NCI-H526 (cell line): ENCODE measurements around the gene INTS15.
"Not testable (repeated sequence)": the region's sequence is repeated elsewhere in the genome, so short reads cannot be mapped to it uniquely, and the experiment has no call there.

ENCODE experiments used
- DNase-seq, 2 experiments: peaks; one replicate each; lab custom pipeline; 2025; lab: John Stamatoyannopoulos, UW

The INTS15 gene

DNA sequence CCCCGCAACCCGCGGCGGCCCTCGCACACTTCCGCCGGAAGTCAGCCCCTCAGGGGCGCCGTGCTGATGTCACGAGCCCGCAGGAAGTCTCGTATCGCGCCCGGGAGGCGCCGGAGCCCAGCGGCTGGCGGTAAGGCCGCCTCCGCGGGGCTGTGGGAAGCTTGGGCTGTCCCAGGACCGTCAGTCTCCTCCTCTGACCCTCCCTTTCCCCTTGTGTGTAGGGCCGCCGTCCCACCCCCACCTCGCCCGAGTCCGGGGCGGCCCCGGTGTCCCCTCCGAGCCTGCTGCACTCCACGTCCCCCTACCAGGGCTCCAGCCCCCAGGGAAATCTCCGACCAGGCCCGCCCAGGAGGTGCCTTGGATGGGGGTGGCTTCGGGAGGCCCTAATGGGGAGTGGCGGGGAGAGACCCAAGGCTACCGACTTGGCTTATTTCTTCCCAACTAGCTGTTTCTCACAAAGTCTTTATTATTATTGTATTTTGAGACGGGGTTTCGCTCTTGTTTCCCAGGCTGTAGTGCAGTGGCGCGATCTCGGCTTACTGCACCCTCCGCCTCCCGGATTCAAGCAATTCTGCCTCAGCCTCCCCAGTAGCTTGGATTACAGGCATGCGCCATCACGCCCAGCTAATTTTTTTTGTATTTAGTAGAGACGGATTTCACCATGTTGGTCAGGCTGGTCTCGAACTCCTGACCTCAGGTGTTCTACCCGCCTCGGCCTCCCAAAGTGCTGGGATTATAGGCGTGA, 12.3 kb upstream of the INTS15 start, which contains the start of gene ZDHHC4:
ZDHHC4 (plus strand) TSS at position 86 of the 745 bp plus-strand sequence. CDS start 3,108 bp downstream, outside the sequence.
- DNase-seq = peak; percentile 75 to 95

DNA sequence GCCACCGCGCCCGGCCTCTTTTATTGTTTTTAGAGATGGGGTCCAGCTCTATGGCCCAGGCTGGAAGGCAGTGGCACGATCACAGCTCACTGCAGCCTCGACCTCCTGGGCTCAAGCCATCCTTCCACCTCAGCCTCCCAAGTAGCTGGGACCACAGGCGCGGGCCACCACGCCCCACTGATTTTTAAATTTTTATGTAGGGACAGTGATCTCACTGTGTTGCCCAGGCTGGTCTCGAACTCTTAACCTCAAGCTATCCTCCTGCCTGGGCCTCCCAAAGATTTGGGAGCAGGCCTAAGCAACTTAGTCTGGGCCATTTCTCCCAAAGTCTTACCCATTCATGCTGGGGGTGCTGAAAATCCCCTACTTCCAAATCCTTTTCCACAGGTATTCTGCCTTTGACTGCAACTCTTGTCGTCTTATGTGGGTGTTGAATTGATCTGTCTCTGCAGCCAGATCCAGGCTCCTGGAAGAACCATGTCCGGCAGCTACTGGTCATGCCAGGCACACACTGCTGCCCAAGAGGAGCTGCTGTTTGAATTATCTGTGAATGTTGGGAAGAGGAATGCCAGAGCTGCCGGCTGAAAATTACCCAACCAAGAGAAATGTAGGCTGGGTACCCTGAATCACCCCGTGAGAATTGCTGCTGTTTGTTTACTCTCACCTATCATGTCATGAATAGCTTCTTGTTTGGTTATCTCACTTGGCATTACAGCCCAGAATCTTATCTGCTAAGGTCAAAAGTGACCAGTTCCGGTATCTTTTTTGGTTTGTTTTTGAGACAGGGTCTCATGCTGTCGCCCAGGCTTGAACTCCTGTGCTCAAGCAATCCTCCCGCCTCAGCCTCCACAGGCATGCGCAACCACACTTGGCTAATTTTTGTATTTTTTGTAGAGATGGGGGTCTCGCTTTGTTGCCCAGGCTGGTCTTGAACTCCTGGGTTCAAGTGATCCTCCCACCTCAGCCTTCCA, 11.4 kb upstream of the INTS15 start:
- DNase-seq = no peak

DNA sequence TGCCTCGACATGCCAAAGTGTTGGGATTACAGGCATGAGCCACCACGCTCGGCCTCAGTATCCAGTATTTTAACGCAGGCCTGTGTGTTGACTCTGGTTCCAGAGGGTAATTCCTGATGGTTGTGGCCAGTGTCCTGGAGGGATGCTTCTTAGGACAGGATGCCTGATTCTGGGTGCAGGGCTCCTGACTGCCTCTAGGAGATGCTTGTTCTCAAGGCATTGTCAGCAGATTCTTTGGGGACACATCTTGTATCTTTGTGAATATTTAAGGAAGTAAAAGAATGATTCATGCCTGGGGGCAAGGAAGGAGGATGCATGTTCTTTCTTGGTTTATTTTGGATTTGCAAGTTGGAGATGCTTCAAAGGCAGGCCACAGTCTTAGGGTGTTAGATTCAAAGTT, 10.4 kb upstream of the INTS15 start:
- no peak for DNase-seq

DNA sequence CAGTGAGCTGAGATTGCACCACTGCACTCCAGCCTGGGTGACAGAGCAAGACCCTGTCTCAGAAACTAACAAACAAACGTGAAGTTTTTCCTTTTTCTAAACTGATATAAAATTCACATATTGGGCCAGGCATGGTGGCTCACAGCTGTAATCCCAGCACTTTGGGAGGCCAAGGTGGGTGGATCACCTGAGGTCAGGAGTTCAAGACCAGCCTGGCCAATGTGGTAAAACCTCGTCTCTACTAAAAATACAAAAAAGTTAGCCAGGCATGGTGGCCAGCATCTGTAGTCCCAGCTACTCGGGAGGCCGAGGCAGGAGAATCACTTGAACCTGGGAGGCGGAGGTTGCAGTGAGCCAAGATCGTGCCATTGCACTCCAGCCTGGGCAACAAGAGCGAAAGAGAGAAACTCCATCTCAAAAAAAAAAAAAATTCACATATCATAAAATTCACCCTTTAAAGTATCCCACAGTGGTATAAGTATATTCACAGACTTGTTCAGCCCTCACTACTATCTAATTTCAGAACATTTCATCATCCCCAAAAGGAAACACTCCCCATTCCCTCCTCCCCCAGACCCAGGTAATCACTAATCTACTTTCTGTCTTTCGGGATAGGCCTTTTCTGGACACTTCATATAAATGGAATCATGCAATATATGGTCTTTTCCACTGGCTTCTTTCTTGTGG, 3.9 kb upstream of the INTS15 start:
- not testable (repeated sequence) for DNase-seq

DNA sequence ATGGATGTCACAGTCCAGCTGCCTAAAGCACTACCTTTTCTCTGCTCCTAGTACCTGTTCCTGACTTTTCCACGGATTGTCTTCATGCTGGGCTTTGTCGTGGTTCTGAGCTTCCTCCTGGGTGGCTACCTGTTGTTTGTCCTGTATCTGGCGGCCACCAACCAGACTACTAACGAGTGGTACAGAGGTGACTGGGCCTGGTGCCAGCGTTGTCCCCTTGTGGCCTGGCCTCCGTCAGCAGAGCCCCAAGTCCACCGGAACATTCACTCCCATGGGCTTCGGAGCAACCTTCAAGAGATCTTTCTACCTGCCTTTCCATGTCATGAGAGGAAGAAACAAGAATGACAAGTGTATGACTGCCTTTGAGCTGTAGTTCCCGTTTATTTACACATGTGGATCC, 1.3 kb upstream of the INTS15 start:
- no peak for DNase-seq

DNA sequence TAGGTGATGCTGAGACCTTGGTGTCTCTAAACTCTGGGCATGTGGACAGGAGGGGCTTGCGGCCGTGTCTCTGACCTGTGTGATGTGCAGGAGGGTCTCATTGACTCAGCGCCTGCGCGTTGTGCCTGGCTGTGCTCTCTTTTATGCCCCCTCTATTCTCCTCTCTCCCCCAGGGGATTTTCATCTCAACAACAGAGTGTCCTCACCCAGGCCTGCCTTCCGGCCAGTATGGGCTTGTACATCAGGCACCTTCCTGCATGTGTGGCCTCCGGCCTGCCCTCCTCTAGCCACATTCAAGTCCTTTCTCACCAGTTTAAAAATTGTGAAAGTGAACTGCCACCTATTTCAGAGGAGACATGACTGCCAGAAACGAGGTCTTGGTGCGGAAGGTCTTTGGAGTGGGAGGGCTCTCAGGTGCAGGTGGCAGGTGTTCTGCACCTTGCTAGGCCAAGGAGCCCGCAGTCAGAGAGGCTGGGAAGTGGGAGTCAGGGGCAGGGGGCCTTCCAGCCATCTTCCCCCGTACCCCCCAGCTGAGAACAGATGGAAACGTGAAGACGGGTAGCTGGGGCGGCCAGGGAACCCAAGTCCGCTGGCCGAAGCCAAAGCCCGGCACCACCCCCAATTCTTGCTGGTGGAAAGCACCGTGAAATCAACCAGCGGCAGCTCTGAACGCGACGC, 531 bp upstream of the INTS15 start:
- no peak for DNase-seq

DNA sequence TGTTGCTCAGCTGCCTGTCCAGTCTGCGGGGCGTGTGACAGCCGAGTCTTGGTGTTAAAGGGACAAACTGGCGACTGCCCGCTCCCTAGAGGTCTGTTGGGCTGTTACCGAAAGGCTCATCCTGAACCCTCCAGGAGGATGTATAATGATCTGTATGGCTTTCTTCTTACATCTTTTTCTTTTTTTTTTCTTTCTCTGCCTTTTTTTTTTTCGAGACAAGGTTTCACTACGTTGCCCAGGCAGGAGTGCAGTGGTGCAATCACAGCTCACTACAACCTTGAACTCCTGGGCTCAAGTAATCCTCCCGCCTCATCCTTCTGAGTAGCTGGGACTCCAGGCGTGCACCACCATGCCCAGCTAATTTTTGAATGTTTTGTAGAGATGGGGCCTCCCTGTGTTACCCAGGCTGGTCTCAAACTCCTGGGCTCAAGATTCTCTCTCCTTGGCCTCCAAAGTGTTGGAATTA, 857 bp downstream of the INTS15 start:
- no peak for DNase-seq

DNA sequence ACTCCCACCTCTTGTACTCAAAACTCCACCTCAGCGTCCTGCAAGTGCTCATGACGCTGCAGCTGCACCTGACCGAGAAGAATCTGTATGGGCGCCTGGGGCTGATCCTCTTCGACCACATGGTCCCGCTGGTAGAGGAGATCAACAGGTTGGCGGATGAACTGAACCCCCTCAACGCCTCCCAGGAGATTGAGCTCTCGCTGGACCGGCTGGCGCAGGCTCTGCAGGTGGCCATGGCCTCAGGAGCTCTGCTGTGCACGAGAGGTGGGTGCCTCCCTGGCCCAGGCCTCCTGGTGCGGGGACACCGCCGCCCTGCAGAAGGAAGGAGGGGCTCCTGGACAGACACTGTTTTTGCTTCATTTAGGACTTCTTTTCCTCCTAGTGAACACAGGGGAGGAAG, 10.3 kb downstream of the INTS15 start:
- no peak for DNase-seq

DNA sequence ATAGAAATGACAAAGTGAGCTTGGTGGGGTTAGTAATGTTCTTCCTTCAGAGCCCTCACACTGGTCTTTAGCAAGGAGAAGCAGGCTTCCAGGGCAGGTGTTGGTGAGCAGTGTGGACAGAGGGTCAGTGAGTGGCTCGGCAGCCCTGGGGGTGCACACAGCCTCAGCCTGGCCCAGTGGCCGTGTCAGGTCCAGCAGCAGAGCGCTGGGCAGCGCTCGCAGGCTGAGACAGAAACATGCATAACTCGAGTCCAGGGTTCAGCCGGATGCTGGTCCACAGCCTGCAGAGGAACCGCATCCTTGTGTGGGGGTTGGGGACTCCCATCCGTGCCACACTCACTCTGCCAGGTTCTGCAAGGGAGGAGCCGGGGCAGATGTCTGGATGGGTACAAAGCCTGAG, 14.6 kb downstream of the INTS15 start:
- no peak for DNase-seq

DNA sequence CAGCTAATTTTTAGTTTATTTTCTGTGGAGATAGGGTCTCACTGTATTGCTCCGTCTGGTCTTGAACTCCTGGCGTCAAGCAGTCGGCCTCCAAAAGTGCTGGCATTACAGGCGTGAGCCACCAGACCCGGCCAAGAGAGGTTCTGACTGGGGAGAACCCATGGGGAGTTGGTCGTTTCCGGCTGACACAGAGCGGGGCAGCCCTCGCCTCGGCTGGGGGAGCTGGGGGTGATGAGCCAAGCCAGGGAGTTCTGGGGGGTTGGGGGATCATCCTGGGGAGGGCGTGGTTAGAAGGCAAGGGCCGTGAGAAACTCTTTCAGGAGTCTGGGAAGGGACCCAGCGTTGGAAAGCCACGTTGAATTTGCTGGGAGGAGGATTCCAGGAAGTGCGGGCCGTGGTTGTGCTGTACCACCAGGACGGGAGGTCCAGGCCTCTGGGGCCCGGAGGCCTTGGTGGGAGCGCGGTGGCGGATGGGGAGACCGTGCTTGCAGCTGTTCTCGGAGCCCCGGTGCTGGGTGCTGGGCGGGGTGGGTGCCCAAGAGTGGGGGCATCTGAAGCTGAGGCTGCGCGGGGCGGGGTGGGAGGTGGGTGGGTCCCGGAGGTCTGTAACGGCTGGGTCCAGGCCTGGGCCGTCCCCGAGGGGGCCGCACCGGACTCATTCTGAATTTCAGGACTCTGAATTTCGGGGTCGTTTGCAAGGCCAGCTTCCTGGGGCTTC, 17.2 kb downstream of the INTS15 start:
- DNase-seq = no peak

DNA sequence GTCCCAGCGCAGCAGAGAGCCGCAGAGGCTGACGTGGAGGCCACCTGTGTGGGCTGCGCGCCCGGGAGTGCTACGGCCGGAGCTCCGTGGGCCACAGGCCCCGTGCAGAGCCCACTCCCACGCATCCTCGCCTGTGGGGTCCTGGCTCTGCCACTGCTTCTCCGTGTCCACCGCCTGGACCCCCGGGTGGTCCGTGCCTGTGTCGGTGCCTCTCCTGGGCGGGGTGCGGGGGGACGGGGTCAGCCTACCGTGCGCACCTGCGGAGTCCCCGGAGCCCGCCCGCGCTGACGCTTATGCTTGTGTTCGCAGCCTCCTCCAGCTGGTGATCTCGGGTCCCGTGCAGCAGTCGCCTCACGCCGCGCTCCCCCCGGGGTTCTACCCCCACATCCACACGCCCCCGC, 17.8 kb downstream of the INTS15 start:
- no peak for DNase-seq

DNA sequence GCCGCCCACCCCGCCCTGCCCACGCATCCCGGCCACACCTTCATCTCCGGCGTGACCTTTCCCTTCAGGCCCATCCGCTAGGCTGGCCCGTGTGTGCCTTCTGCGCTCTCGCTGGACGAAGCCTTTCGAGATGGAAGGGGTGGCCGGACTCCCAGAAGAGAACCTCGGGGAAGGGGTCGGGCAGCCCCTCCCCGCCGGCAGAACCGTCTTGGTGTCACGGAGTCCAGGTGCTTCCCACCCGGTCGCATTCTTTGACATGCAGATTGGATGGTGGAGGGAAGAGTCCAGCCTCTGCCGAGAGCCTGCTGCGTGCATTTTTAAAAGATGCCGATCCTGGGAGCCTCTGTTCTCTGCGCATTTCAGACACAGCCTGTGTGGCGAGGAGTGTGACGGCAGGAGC, 18.3 kb downstream of the INTS15 start:
- no peak for DNase-seq

DNA sequence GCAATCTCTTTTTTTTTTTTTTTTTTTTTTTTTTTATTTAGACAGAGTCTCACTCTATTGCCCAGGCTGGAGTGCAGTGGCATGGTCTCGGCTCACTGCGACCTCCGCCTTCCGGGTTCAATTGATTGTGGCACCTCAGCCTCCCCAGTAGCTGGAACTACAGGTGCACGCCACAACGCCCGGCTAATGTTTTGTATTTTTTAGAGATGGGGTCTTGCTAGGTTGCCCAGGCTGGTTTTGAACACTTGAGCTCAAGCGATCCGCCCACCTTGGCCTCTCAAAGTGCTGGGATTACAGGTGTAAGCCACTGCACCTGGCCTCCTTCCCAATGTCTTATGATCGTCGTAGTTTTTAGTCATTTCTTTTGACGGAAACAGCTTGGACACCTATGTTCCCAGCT, 19.0 kb downstream of the INTS15 start:
- DNase-seq = no peak

DNA sequence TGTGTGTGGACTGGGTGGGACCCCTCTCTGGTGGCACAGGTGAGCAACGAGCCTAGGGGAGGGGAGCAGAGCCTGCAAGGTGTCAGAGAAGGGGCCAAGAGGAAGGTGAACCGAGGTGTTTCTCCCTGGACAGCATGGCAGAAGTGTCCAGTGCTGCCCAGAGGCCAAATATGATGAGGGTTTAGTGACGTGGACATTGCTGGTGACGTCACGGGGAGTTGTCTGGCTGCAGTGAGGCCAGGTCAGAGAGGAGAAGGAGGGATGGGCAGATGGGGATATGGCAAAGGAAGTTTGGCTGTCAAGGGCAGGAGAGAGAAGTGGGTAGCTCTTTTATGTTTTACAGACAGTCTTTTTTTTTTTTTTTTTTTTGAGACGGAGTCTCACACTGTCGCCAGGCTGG, 23.0 kb downstream of the INTS15 start:
- DNase-seq = no peak

DNA sequence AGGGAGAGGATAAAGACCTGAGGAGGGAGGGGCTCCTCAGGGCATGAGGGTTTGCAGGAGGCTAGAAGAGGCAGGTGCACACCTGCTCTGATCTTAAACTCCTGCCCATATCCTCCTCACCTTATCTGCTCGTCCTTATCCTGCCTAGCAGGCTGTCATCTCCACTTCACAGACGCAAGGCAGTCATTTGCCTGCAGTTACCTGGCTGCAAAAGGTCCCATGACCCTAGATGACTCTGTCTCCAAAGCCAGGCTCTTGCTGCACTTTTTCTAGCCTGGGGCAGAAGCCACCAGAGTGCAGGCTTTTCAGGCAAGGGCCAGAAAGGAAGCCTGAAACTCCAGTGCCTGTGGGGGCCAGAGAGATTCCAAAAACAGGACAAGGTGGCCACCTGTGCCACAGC, 23.9 kb downstream of the INTS15 start:
- DNase-seq = peak in 1 of 2 experiments; percentile 11

DNA sequence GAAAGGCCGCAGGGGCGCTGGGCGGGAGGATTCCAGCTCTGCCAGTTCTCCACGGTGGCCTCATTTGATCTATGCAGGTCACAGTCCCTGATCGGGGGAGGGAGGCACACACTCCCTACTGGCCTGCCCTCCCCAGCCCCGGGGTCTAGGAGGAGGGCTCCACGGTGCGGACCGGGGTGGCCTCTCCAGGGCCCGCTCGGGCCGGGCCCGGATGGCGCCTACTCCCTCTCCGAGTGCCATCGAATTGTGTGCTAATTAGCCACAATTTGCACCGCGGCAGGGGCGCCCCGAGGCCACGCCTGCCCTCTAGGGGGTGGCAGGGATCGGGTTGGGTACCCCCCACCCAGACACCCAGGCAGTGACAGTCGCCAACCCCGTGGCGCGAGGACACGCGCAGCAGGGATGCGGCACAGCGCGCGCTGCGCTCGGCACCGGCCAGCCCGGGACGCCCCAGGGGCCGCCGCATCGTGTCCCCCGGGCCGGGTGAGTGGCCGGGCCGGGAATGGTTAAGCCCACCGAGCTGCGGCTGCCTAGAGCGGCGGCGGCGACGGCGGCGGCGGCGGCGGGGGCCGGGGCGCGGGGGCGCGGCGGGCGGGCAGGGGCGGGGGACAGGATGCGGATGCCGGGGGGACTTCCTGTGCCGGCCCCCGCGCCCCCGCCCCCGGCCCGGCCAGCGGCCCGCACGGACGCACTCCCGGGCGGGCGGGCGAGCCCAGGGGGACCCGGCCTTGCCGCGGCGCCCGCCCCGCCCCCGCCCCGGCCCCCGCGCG, 25.3 kb downstream of the INTS15 start, which contains the start of gene ZNF853:
ZNF853 (plus strand) TSS at position 658 of the 770 bp plus-strand sequence. CDS start 565 bp downstream, outside the sequence.
- peak in 1 of 2 experiments; percentile 57 for DNase-seq

DNA sequence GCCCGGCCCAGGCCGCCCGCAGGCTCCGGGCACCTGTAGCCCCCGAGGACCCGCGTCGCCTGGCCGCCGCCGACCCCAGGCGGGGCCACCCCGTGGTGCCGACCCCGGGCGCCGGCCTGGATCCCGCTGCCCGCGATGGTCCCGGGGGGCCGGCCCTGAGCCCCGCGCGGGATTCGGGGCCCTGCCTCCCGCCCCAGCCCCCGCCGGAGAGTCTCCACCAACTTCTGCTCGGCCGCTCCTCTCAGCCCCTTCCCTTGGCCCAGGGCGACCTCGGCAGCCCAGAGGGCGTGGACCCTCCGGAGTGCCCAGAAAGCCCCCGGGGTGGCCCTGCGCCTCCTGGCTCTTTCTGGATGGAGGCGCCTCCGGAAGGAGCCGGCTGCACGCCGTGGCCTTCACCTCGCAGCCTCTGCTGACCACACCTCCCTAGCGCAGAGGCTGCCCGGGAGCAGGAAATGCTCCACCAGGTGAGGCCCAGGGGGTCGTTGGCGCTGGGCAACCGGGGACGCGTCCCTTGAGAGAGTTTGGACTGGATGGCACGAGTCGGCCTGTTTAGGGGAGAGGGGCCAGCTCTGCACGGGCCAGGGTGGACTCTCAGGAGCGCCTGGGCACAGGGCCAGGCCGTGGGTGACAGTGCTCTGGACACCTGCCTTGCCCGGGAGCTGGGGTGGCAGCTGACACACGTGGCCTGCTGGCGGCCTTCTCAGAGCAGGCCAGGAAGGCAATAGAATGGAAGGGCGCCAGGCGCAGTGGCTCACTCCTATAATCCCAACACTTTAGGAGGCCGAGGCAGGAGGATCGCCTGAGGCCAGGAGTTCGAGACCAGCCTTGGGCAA, 26.1 kb downstream of the INTS15 start:
- DNase-seq = peak in 1 of 2 experiments; percentile 24

DNA sequence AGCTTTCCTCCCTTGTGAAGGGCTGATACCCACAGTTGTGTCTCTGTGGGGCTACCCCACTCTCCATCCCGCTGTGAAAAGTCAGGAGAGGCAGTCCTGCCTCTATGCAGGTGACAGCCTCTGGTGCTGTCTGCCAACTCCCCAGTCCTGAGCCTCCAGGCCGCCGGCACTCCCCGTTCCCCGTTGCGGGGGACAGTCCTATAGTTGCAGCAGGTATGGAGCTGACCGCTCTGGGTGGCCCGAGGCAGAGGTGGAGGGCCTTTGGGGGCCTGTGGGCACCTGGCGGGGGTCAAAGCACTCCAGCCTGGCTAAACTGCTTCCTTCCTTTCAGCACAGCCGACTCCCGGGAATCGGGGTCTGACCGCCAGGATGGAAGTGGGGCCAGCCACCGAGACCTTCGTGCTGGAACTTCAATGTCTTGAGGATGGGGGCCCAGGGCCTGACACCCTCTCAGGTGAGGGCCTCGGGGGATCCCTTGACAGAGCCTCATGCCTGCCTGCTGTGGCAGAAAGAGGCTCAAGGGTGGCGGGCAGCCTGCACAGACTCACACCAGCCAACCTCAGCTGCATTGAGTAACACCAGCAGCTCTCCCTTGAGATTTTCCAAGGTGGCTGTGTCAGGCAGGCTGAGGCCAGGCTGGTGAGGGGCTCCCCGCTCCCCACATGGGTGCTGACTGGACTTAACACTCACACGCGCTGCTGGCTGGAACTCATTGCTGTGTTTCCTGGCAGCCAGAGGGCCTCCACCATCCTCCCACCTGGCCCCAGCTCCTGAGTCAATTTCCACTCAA, 27.2 kb downstream of the INTS15 start:
- no peak for DNase-seq
